HG03039 (cell line): Measurements from ENCODE around the gene RALGDS.

Experiments used
- ATAC-seq: cut with Tn5 transposase; IDR thresholded peaks from one replicate; pipeline ENCODE4 v1.9.1; 2021; ENCODE audit warnings: mild to moderate bottlenecking, moderate library complexity; ENCODE audit not compliant: unreplicated experiment

RALGDS gene

DNA sequence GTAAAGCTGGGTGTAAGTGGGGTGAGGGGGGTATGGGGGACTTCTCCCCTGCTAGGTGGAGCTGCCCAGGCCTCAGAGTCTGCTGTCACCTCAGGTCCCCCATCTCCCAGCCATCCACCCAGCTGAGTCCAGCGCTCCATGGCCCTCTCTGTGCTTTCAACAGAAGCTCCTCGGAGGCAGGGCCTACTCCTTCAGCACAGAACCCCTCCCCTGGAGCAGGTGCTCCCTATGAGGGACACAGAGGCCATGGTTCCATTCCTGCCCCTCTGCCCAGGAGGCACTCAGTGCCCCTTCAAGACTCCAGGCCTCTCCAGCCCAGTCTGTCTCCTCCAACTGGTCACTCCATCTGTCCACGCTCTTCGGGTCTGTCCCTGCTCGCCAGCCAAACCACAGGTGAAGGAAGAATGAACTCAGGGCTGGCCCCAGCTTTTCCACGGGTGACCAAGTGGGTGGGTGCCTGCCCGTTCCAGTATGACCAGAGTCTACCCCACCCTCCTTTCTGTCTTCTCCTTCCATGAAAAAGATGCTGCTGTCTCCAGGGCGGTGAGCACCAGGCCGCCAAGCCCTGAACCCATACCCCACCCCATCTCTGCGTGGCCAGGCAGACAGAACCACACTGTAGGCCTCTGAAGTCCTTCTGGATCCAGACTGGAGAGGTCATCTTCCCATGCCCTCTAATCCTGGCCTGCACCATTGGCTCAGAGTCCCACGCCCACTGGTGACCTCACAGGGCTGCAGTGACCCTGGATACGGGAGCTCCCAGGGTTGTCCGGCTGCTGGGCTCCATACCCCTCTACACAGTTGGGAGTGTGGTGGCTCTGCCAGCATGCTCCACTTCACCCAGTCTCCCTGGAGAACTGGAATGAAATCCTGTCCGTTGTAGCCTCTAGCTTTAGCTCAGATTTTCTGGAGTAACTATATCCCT is 30.8 kb upstream of the RALGDS start:
- no peak for ATAC-seq

DNA sequence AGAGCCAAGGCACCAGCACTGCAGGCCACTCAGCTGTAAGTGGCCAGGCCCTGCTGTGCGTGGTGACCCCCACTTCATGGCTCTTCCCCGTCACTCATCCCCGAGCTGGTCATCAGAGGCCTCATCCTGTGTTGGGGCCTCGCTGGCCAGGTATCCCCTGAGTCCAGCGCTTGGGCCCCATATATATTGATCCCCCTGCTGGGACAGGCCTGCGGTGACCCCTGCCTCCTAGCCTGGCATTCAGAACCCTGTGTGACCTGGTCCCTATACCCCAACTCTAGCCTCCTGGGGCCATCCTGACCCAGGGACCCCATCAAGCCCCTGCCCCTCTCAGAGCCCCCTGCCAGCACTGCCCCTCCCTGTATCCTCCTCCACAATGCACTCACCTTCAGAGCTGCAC is 30.0 kb upstream of the RALGDS start:
- no peak for ATAC-seq

DNA sequence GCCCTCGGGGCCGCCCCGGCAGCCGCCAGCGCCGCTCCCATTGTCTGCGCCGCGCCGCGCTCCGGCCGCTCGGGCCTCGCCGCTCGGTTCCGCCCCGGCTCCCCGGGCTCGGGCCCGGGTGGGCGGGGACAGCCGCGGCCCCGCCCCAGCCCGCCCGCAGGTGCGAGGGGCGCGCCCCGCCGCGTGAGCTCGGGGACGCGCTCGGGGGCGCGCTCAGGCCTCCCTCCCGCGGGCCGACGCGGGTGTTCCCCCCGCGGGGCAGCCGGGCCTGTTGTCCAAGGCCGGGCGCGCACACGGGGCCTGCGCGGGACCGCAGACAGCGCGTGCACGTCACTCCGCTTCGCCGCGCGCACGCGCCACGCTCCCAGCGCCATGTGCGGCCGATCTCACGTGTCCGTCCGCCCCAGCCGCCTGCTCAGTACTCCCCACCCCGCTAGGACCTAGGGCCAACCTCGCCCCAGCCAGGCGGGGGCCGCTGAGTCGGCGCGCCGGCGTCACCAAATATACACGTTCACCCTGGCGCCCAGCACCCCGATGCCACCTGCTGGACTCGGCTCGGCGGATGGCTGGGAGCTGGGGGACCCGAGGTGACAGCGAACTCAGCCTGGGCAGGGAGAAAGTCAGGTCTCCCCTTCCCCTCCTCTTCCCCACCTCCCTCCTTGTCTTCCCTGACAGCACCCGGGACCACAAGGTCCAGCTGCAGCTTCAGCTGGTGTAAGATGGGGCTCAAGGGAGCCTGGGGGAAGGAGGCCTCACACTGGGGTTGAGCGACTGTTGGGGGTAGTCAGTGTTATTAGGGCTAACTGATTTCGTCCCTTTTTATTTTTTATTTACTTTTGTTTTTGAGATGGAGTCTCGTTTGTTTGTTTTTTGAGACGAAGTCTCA is 28.3 kb upstream of the RALGDS start:
- ATAC-seq: peak; percentile 56

DNA sequence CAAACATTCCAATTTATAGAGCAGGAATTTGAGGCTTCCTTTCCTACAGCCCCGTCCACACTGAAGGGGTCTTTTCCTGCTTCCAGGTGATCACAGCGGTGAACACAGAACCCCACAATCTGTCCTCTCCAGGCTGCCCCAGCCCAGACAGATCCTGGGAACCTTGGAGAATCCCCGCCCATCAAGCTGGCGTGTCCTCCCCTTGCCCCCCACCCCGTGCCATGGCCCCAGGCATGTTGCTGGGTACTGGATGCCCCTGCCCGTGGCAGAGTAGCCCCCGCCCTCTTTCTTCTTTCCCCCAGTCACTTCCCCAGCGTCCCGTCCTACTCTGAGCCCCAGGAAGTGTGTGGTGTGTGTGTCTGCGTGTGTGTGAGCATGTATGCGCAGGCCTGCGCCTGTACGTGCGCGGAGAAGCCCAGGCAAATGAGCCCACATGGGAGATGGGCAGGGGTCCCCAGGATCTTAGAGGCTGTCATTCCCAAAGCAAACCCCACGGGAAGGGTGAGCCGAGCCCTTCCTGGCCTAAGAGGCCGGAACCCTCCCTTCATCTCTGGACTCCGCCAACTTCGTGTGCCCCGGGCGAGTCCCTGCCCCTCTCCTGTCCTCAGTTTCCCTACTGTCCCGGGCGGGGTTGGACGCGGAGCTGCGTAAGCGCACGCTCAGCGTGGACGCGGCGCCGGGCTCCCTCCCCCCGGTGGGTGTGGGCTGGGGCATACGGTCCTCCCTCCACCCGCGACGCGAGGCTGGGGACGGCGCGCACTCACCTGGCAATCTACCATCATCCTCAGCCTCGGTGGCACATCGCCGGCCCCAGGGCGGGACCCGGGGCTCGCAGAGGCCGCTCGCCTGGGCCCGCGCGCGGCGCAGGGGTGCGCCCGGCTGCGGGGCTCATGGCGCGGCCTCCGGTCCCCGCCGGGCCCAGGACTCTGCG is 27.4 kb upstream of the RALGDS start:
- peak; percentile 19 for ATAC-seq

DNA sequence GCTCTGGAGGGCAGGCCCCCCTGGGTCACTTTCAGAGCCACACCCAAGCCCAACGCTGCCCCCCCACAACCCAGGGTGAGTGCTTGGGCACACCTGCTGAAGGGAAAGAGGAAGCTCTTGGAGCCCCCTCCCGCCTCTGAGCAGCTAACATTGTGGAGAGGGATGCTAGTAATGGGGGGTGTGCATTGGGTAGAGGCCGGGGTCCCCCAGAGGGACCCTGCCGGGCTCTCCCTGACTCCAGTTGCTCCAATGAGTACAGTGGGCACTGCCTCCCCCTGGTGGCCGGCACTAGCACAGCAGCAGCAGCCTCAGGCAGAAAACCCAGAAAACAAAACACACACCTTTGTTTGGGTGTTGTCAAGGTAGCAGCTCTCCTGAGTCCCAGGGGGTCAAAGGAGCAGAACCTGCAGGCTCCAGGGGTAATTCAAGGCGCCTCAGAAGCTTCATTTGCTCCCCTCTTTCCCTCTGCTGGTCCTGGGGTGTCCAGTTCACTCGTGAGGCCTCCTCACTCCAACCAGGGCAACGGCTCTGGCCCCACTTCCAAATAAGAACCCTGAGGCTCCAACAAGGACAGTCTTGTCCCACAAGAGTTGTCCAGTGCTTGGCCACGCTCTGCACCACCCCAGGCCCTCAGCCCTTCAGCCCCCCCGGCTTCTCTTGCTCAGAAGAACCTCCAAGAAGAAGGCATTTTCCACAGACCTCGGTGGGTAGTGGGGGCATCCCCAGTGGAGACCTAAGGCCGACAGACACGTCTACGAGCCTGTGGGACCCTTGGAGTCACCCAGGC is 26.6 kb upstream of the RALGDS start:
- no peak for ATAC-seq

DNA sequence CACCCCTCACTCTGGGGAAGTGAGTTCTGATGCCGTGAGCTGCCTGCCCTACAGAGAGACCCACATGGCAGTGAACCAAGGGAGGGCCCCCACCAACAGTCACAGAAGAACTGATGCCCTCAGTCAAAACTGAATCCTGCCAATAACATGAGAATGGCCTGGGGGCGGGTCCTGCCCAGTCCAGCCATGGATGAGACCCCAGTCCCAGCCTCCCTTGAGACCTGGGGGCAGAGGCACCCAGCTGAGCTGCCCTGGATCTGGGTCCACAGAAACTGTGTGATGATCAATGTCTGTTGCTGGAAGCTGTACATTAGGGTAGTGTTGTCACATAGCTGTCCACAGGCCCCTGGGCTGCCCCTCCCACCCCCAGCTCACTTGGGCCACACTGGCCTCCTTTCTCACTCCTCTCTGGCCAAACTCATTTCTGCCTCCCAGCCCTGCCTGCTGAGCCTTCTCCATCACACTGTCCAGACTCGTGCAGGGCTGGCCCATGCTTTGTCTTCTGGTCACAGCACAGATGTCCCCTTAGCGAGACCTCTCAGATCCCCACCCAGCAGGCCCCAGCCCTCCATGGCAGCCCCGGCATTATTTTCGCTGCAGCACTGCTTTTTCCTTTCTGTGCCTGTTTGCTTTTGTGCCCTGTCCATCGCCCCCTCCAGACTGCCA is 25.8 kb upstream of the RALGDS start:
- ATAC-seq: no peak

DNA sequence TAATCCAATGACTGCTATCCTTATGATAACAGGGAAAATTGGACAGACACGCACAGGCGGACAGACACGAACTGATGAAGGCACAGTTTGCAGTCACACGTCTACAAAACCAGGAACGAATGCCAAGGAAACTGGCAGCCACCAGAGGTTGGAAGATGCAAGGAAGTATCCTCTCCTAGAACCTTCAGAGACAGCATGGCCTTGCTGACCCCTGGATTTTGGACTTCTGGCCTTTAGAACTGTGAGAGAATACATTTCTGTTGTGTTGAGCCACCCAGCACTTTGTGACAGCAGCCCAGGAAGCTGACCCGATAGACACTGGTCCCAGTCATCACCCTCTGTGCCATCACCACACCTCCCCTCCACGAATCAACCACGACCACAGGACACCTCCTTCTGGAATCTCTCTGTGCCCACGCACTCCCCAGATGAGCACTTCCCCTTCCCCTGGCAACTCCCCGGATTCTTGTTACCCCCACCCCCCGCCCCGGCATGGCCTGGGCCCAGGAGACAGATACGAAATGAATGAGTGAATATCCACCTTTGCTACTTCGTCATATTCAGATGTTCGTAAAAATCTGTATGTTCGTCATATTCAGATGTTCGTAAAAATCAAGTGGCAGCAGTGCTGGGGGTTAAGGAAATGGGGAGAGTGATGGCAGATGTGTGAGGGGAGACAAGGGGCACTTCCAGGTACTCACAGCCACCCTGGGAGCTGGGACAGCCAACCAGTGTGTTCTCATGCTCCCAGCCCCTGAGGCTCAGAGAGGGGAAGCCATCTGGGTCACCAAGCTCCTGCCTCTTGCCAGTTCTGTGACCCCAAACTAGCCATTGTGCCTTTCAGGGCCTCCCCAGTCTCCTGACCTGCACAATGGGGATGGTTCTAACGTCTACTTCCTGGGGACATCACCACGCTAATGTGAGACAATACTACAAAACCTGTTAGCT is 24.1 kb upstream of the RALGDS start:
- no peak for ATAC-seq

DNA sequence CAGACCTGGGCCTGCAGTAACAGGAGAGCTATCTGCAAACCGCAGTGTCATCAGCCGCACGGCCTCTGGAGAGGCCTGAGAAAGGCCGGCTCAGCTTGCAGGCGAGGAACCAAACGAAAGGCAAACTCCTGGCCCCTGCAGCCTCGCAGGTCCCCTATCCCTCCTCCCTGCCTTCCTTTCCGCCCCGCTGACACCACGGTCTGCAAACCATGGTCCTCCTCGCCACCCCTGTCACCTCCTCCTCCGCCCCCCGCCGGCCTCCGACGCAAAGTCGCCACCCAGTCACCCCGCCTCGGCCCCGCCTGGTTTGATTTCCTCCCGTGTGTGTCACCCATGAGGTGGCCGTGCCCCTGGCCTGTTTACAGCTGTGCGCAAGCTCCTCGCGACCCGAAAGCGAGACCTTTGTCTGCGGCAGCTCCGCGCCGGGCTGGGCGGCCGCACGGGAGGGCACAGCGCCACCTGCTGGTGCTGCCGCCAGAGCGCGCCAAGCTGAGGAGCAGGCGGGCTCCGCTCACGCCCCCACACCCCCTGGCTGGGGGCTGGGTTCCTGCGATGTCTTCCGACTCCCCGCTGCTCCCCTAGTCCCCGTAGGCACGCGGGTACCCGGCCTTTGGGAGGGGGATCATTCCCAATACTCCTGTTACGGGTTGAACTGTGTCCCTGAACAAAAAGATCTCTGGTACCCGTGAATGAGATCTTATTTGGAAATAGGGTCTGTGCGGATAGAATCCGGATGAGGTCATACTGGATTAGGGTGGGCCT is 23.3 kb upstream of the RALGDS start:
- no peak for ATAC-seq

DNA sequence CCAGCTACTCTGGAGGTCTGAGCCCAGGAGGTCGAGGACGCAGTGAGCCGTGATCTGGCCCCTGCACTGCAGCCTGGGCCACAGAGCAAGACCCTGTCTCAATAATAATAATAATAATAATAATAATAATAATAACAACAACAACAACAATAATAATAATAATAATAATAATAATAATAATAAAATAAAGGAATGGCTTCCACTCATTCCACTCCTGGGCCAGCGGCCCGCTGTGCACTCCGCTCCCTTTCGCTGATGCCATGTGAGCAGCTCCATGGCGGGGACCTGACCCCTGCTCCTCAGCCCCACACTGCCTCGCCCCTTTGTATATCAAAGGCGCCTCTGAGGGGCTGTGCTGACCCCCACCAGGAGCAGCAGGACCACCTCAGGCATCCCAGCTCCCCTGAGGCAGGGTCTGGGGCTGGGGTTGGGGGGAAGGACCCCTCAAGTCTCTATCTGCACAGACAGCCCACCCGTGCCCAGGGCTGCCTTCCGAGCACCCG is 22.6 kb upstream of the RALGDS start:
- no peak for ATAC-seq

DNA sequence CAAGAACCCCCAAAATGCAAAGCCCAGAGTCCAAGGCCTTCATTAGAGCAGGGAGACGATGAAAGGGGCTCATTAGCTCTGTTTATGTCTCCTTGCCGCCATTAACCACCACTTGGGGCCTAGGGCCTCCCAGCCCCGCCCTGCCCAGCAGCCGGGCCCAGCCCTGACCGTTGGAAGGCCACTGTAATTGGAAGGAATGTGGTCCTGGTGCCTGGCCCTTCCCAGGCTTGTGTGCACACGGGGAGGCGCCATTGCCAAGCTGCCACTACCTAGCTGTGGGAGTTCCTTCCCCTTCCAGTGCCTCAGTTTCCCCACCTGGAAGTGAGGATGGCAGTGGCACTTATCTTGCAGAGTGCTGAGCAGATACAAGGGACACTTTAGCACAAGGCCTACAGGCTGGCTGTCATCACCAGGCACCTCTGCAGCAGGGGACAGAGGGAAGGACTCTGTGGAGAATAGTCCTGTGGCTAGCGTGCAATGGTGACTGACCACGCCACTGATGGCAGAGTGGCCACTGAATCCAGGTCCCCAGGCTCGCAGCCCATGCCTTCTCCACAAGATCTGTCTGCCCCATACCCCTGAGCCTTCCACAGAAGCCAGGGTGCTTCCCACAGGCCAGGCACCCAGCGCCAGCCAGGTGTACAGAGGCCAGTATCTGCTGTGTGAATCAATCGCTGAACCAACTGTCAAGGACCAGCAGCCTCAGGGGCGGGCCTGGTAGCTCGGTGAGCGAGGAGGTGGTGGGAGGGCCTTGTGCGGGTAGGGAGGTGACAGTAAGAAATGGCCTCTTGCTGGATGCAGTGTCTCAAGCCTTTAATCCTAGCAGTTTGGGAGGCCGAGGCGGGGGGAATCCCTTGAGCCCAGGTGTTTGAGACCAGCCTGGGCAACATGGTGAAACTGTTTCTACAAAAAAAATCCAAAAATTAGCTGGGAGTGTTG is 21.9 kb upstream of the RALGDS start:
- no peak for ATAC-seq

DNA sequence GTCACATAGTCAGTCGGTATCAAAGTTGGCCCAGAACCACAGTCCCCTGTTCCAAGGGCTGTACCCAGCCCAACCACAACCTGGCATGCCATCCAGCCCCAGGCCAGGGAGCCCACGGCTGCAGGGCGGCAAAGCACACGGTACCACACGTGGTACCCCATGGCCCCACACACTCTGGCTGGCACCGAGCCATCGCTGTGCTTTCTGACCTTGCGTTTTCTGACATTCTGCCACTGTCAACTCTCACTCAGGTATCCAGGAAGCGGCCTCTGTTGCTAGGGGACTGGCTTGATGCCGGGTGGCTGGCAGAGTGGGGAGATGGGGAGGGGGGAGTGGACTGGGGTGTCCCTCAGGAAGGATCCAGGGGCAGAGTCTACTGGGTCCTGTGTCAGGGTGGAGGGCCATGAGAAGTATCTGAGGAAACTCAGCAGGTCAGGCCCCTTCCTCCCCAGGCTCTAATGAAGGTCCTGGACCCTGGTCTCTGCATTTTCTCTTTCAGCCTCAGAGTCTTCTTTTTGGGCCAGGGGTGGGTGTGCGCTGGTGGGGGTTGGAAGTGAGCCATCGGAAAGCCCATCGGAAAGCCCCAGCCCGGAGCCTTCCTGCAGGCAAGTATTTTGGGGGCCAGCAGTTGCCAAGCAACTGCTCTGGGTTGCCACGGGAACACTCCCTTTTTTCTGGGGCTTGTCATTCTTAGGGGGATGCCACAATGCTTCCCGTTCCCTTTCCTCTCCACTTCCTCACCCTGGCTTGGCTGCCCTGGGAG is 21.0 kb upstream of the RALGDS start:
- no peak for ATAC-seq

DNA sequence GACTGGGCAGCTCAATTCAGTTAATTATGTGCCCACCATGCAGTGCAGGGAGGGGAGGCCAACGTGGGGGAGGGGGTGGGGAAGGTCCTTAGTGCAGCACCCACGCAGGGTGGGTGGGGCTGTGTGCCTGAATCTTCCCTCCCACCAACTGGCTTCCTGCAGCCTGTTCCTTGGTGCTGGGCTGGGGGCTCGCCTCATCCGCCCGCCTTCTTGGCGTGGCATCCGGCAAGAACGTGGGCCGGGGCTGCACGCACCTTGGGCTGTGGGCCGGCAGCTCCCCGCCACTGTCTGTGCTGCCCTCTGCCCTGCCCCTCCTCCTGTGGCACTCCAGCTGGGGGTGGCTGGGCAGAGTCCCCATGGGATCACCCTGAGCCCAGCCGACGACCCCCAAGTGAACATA is 19.6 kb upstream of the RALGDS start:
- ATAC-seq: no peak

DNA sequence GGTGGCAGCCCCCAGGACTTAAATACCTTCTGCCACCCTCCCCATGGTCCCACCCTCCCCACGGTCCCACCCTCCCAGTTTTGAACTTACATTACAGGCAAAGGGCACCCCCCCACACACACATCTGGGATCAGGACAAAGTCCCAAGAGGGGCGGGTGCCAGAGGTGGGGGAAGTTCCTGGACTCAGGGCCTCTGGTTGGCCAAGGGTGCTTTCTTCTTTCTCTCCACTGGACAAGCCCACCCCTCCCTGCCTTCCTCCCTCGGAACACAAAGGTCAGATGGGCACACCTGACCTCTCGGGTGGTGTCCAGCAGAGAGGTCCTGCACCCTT is 19.1 kb upstream of the RALGDS start:
- ATAC-seq: no peak

DNA sequence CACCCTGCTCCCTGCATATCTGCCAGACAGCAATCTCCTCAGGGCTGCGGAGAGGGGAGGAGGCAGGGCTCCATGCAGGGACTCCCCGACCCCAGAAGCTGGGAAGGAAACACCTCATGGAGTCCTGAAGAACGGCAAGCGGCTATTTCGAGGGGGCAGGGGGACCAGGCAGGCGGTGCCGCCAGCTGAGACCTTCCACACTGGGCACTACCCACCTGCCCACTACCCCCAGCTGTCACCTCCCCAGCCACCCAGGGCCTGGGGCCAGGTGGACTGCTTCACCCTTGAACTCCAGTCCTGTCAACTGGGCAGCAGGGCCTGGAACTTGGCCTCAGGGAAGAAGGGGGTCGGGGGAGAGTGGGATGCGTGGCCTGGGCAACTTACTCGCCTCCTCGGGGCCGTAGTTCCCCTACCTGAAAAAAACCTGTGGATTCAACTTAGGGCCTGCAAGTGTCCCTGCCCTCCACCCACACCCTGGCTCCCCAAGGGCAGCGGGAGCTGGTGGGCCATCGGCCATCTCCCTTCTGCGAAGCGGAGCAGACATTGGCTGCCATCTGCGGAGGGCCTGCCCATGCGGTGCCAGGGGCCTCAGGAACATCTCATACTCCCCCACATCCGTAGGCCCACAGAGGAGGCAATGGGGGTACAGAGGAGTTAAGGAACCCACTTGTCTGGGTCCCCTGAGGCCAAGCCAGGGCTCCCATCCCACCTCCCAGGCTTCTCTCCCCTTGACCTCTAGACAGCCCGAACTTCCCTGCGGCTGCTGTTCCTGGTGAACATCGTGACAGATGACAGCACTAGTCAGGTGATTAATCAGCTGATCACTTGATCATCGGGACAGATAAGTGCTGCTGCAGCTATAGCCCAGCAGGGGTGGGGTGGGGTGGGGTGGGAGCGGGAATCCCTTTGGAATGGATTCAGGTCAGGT is 18.5 kb upstream of the RALGDS start:
- ATAC-seq: no peak
